Activated naive CD4-positive, alpha-beta T cell treated with anti-CD3 and anti-CD28 coated beads, Interleukin-2, amount 10 ng/mL, durations not matched to agents 7 days and 5 days (primary cell): Measurements from ENCODE around the gene RPL39.
A peak's percentile ranks its signal among the peaks of the same experiment; 100 is the strongest.
"Not testable (repeated sequence)": the region's sequence is repeated elsewhere in the genome, so short reads cannot be mapped to it uniquely, and the experiment has no call there.

ENCODE experiments used
- CTCF ChIA-PET: fragments of 350-600 bp; sonication (Branson Sonifier 250); formaldehyde crosslinking; loops from one replicate; lab custom pipeline; 2021; ENCODE audit warnings: antibody characterized with exemption; lab: Charles Lee
- DNase-seq: peaks from one replicate; pipeline ENCODE4 v3.0.0-alpha.2; 2020
- H3K27ac Mint-ChIP-seq: one replicate; pipeline ENCODE4 v1.8.0; 2021; ENCODE audit warnings: mild to moderate bottlenecking, moderate library complexity, mixed read lengths
- H3K27me3 Mint-ChIP-seq: one replicate; pipeline ENCODE4 v1.8.0; 2021; ENCODE audit warnings: mild to moderate bottlenecking, mixed read lengths
- H3K36me3 Mint-ChIP-seq: one replicate; pipeline ENCODE4 v1.8.0; 2021; ENCODE audit warnings: mixed read lengths
- H3K4me1 Mint-ChIP-seq: one replicate; pipeline ENCODE4 v1.8.0; 2021; ENCODE audit warnings: mixed read lengths
- H3K4me3 Mint-ChIP-seq: one replicate; pipeline ENCODE4 v1.8.0; 2021; ENCODE audit warnings: mild to moderate bottlenecking, moderate library complexity, mixed read lengths
- H3K9me3 Mint-ChIP-seq: one replicate; pipeline ENCODE4 v1.8.0; 2021; ENCODE audit warnings: mixed read lengths

Gene RPL39

DNA sequence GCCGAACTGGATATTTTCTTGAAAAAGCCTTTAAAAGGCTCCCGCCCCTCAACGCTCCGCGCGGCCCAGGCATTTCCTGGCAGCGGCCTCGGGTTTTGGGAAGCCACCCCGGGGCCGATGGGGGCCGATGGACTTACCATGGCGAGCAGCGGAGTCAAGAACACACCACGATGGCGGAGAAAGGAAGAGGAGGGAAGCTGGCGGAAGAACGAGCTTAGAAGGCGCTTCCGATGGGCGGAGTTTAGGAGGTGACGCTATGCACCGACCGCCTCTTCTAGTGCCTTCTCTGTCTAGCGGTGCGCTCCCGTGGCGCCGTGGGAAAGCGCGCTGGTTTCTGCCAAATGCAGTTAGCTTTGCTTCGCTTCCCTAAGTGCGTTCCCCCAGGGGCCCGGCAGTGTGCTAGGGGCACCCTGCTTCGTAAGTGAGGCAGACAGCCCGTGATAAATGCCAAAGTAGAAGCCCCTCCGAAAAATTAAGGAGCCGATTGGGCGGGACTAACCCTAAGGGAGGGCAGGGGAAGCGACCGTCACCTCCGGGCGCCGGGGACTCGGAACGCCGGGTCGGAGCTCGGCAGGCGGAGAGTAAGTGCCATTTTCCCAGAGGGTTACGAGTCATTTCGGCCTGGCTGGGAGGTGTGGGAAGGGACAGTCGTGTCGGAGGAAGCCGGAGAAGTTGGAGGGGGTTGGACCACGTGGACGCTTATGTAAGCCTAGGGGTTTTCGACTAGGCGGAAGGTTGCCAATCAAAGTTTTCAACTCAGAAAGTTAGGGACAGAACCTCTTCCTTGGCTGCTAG, at the start of gene RPL39:
TSS of gene RPL39 (minus strand) at position 194 of the 795 bp plus-strand sequence. CDS start at position 140, 54 bp downstream.
- CTCF ChIA-PET, result interaction anchor here (0.7 to 1.7 kb wide), 11 partner anchors 30 to 107 kb away, joined by 3 to 8 read pairs (median 4); partner anchors contain the start of gene SOWAHD

GRCh38 chrX:119833905-119834304, 42.5 kb upstream of the RPL39 start:
- H3K27me3 Mint-ChIP-seq, result no peaks in the 10 kb centered on the region
- H3K9me3 Mint-ChIP-seq, result no peaks in the 10 kb centered on the region
- CTCF ChIA-PET, result interaction anchor here (1.4 to 1.7 kb wide), 3 partner anchors 10 to 42 kb away, joined by 3 to 5 read pairs (median 3); partner anchors contain the start of gene RPL39
- H3K36me3 Mint-ChIP-seq, result peaks cover 49% of the 10 kb centered on the region
- no peaks in the 10 kb centered on the region for H3K4me1 Mint-ChIP-seq
- no peak for DNase-seq
- H3K27ac Mint-ChIP-seq, result no peak overlapping the region
- no peak overlapping the region for H3K4me3 Mint-ChIP-seq

More for the DNA sequence above, at the start of gene RPL39:
- Mint-ChIP-seq H3K4me3 (peak within 1 kb of the TSS; percentile 94), H3K27ac (peak within 1 kb of the TSS; percentile 99), H3K36me3 (peaks cover 17% of the 10 kb centered on the region), H3K27me3 (no peaks in the 10 kb centered on the region), H3K4me1 (peaks cover 30% of the 10 kb centered on the region), H3K9me3 (no peaks in the 10 kb centered on the region)
- DNase-seq, result peak; percentile 88

GRCh38 chrX:119828446-119828845, 37.0 kb upstream of the RPL39 start:
- CTCF ChIA-PET, result no interaction called here

DNA sequence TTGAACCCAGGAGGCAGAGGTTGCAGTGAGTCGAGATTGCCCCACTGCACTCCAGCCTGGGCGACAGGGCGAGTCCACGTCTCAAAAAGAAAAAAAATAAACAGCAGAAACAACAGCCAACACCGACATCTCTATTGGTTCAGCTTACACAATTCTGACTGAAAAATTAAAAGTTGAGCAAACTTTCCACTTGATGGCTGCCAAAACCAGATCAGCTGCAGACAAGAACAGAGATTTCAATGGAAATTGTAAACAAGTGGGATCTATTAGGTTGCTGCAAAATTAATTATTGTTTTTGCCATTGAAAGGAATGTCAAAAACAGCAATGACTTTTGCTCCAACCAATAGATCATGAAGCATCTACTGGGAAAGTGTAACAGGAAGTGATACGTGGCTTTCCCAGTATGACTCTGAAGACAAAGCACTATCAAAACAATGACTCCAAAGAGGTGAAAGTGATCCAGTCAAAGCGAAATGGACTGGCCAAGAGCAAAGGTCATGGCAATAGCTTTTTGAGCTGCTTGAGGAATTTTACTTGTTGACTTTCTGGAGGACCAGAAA, 35.0 kb upstream of the RPL39 start:
- H3K27ac Mint-ChIP-seq, result peak overlapping the region; percentile 42
- H3K27me3 Mint-ChIP-seq, result no peaks in the 10 kb centered on the region
- CTCF ChIA-PET, result interaction anchor here (0.7 kb wide), 1 partner anchor 10 kb away, joined by 3 read pairs; no protein-coding TSS in a partner anchor
- DNase-seq, result no peak
- H3K36me3 Mint-ChIP-seq, result peaks cover 20% of the 10 kb centered on the region
- H3K4me1 Mint-ChIP-seq, result peaks cover 24% of the 10 kb centered on the region
- H3K9me3 Mint-ChIP-seq, result no peaks in the 10 kb centered on the region
- no peak overlapping the region for H3K4me3 Mint-ChIP-seq

More at GRCh38 chrX:119828446-119828845, 37.0 kb upstream of the RPL39 start:
- no peaks in the 10 kb centered on the region for H3K9me3 Mint-ChIP-seq
- no peak for DNase-seq
- no peak overlapping the region for H3K4me3 Mint-ChIP-seq
- peaks cover 24% of the 10 kb centered on the region for H3K36me3 Mint-ChIP-seq
- no peak overlapping the region for H3K27ac Mint-ChIP-seq
- H3K27me3 Mint-ChIP-seq, result no peaks in the 10 kb centered on the region
- peaks cover 12% of the 10 kb centered on the region for H3K4me1 Mint-ChIP-seq

DNA sequence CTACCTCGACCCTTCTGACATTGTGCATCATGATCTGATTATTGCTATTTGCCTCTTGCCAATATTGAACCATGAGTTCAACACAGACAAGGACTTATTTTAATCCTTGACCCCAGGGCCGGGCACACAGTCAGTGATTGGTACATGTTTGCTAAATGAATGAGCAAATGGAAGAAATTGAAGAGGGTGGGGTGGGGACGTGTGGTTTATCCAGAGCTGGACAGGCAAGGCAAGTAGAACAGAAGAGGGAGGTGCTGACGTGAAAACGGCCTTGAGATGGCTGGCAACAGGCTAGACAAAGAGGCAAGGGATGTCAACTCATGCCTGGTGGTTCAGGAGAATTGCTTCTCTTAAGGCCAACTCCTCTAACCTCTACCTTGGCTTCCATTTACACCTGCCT, 32.8 kb upstream of the RPL39 start:
- H3K27me3 Mint-ChIP-seq, H3K4me3 Mint-ChIP-seq, H3K27ac Mint-ChIP-seq, H3K9me3 Mint-ChIP-seq, H3K36me3 Mint-ChIP-seq, CTCF ChIA-PET, DNase-seq: not testable (repeated sequence)
- peaks cover 29% of the 10 kb centered on the region for H3K4me1 Mint-ChIP-seq

GRCh38 chrX:119821703-119822102, 30.3 kb upstream of the RPL39 start:
- Mint-ChIP-seq H3K4me1 (peaks cover 25% of the 10 kb centered on the region), H3K4me3 (peak overlapping the region; percentile 27), H3K27ac (peak overlapping the region; percentile 88)
- H3K36me3 Mint-ChIP-seq, H3K27me3 Mint-ChIP-seq, H3K9me3 Mint-ChIP-seq: not testable (repeated sequence)
- CTCF ChIA-PET, result interaction anchor here (1.1 to 1.5 kb wide), 2 partner anchors 30 to 59 kb away, joined by 3 to 6 read pairs; partner anchors contain the start of gene RPL39
- DNase-seq, result peak; percentile 24

GRCh38 chrX:119817130-119817690, 25.8 kb upstream of the RPL39 start:
- Mint-ChIP-seq H3K27ac (no peak overlapping the region), H3K4me1 (peaks cover 11% of the 10 kb centered on the region)
- CTCF ChIA-PET, result interaction anchor here (1.0 to 1.2 kb wide), 2 partner anchors 10 to 16 kb away, joined by 3 read pairs; no protein-coding TSS in a partner anchor

GRCh38 chrX:119816300-119816699, 24.9 kb upstream of the RPL39 start:
- Mint-ChIP-seq H3K4me3 (no peak overlapping the region), H3K27me3 (no peaks in the 10 kb centered on the region), H3K4me1 (peaks cover 4% of the 10 kb centered on the region), H3K27ac (no peak overlapping the region), H3K9me3 (no peaks in the 10 kb centered on the region), H3K36me3 (no peaks in the 10 kb centered on the region)
- DNase-seq, result no peak
- CTCF ChIA-PET, result interaction anchor here (1.2 kb wide), 1 partner anchor 11 kb away, joined by 3 read pairs; no protein-coding TSS in a partner anchor

More at GRCh38 chrX:119817130-119817690, 25.8 kb upstream of the RPL39 start:
- no peak overlapping the region for H3K4me3 Mint-ChIP-seq
- H3K36me3 Mint-ChIP-seq, result no peaks in the 10 kb centered on the region
- H3K9me3 Mint-ChIP-seq, result no peaks in the 10 kb centered on the region
- no peaks in the 10 kb centered on the region for H3K27me3 Mint-ChIP-seq
- no peak for DNase-seq

- Mint-ChIP-seq H3K4me1 (no peaks in the 10 kb centered on the region), H3K36me3 (no peaks in the 10 kb centered on the region), H3K9me3 (no peaks in the 10 kb centered on the region), H3K27ac (no peak overlapping the region), H3K27me3 (no peaks in the 10 kb centered on the region), H3K4me3 (no peak overlapping the region)
- no peak for DNase-seq
- CTCF ChIA-PET, result no interaction called here
Measured at GRCh38 chrX:119809185-119809666, 17.8 kb upstream of the RPL39 start.

GRCh38 chrX:119808461-119808860, 17.0 kb upstream of the RPL39 start:
- H3K4me1 Mint-ChIP-seq, H3K4me3 Mint-ChIP-seq, H3K9me3 Mint-ChIP-seq, DNase-seq, H3K27me3 Mint-ChIP-seq, H3K27ac Mint-ChIP-seq, H3K36me3 Mint-ChIP-seq: not testable (repeated sequence)
- CTCF ChIA-PET, result interaction anchor here (1.6 kb wide), 1 partner anchor 24 kb away, joined by 4 read pairs; no protein-coding TSS in a partner anchor

DNA sequence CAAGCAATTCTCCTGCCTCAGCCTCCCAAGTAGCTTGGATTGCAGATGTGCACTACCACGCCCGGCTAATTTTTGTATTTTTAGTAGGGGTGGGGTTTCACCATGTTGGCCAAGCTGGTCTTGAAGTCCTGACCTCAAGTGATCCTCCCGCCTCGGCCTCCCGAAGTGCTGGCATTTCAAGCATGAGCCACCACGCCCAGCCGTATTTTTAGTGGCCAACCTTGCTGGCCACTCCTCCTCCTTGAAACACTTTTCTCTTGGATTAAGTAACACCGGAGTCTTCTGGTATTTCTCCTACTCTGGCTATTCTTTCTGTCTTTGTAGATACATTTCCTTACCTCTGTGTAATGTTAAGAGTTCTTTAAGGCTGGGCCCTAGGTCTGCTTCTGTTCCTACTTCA, 11.1 kb upstream of the RPL39 start:
- Mint-ChIP-seq H3K27ac (no peak overlapping the region), H3K36me3 (no peaks in the 10 kb centered on the region), H3K9me3 (no peaks in the 10 kb centered on the region), H3K4me3 (no peak overlapping the region), H3K4me1 (no peaks in the 10 kb centered on the region), H3K27me3 (peaks cover 4% of the 10 kb centered on the region)
- CTCF ChIA-PET, result no interaction called here
- no peak for DNase-seq

DNA sequence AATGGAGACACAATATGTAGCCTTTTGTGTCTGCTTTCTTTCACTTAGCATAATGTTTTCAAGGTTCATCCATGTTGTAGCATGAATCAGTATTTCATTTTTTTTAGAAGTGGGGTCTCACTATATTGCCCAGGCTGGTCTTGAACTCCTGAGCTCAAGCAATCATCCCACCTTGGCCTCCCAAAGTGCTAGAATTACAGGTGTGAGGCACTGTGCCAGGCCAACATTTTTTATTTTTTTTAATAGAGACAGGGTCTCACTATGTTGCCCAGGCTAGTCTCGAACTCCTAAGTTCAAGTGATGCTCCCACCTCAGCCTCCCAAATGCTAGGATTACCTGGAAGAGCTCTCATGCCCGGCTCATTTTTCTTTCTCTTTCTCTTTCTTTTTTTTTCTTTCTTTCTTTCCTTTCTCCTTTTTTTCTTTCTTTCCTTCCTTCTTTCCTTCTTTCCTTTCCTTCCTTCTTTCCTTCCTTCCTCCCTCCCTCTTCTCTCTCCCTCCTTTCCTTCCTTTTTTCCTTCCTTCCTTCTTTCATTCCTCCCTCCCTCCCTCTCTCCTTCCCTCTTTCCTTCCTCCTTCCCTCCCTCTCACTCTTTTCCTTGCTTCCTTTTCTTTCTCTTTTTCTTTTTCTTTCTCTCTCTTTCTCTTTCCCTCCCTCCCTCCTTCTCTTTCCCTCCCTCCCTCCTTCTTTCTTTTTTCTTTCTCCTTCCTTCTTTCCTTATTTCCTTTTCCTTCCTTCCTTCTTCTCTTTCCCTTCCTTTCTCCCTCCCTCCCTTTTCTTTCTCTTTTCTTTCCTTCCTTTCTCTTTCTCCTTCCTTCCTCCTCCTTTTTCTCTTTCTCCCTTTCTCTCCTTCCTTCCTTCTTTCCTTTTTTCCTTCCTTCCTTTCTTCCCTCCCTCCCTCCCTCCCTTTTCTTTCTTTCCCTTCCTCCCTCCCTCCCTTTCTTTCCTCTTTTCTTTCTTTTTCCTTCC, 10.1 kb upstream of the RPL39 start:
- CTCF ChIA-PET, result no interaction called here
- no peak for DNase-seq
- H3K27ac Mint-ChIP-seq, result no peak overlapping the region
- H3K36me3 Mint-ChIP-seq, result no peaks in the 10 kb centered on the region
- H3K4me3 Mint-ChIP-seq, result no peak overlapping the region
- H3K9me3 Mint-ChIP-seq, result no peaks in the 10 kb centered on the region
- H3K27me3 Mint-ChIP-seq, result peaks cover 4% of the 10 kb centered on the region
- no peaks in the 10 kb centered on the region for H3K4me1 Mint-ChIP-seq

DNA sequence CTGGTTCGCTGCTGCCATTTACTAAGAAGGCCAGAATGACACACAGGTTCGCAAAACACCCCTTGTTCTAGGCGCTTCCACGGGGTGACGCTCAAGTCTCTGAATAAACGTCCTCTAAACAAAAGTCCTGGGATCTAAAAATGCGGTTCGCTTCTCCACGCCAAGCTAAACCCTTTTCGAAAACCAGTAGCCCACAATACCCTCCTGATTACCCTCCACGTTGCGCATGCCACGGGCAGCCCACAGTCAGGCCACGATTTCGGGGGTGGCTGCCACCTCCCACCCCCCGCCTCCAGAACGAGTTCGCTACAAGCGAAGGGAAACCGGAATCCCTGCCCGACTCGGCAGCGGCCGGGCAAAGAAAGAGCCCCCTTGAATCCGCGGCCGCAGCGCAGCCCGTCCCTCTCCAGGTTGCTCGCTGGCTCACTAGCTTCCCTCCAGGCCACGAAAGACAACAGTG, 423 bp downstream of the RPL39 start:
- peak overlapping the region; percentile 99 for H3K27ac Mint-ChIP-seq
- H3K4me1 Mint-ChIP-seq, result peaks cover 30% of the 10 kb centered on the region
- CTCF ChIA-PET, result interaction anchor here (0.8 to 1.6 kb wide), 9 partner anchors 31 to 97 kb away, joined by 3 to 8 read pairs (median 4); partner anchors contain the start of gene SOWAHD
- peak overlapping the region; percentile 94 for H3K4me3 Mint-ChIP-seq
- DNase-seq, result peak; percentile 57
- H3K9me3 Mint-ChIP-seq, result no peaks in the 10 kb centered on the region
- H3K27me3 Mint-ChIP-seq, result no peaks in the 10 kb centered on the region
- peaks cover 17% of the 10 kb centered on the region for H3K36me3 Mint-ChIP-seq
